HepG2 (cell line): Measurements from ENCODE around the gene CTNNBL1. TPM values are rescaled to one million over a fixed set of nuclear protein-coding genes. Genes with fewer than 3 reads are reported as not detected.

Source experiments
- ATAC-seq: fragments of 200-7000 bp; cut with Tn5 transposase; 3 replicates; pipeline ENCODE4 v1.9.1; 2020; ENCODE audit warnings: mild to moderate bottlenecking, moderate library complexity
- BruUV-seq: library from RNA; stranded (reverse); fragments of 400-500 nt; replicated peaks from 2 replicates; lab custom pipeline; 2021; lab: Mats Ljungman, UMichigan
- CTCF ChIA-PET: fragments of 300-600 bp; formaldehyde crosslinking; extraction: SDS; loops from one replicate; lab custom pipeline; 2021; ENCODE audit warnings: low total read pairs, inconsistent platforms, low intra/inter-chr PET ratio; lab: Yijun Ruan, JAX
- POLR2A ChIA-PET: fragments of 350-600 bp; sonication (Branson Sonifier 250); formaldehyde crosslinking; loops from one replicate; lab custom pipeline; 2020; ENCODE audit warnings: antibody characterized with exemption, inconsistent platforms; lab: Yijun Ruan, JAX
- DNase-seq: peaks from one replicate; pipeline ENCODE4 v3.0.0-alpha.2; 2015; ENCODE audit warnings: low spot score
- FAIRE-seq: peaks from 3 replicates; lab custom pipeline; 2011; peaks lifted over from hg19 to GRCh38; lab: Jason Lieb, UNC
- H2AFZ ChIP-seq: one replicate; pipeline ENCODE4 v1.6.1; 2011; ENCODE audit warnings: low read length, inconsistent platforms
- H3K27ac ChIP-seq: fragments of 300-600 bp; 3 replicates; pipeline ENCODE4 v1.8.0; 2011; ENCODE audit warnings: mixed run types, mild to moderate bottlenecking, mixed read lengths, low read length, inconsistent platforms; ENCODE audit not compliant: insufficient read depth; ENCODE audit errors: extremely low read length
- H3K27me3 ChIP-seq, 2 experiments: fragments of 200-600 bp in 1 of 2; 2 replicates in 1 of 2; 3 replicates in 1 of 2; pipeline versions ENCODE4 v1.6.0 to v1.8.0; 2011; ENCODE audit warnings: low read length in 2 of 2, mild to moderate bottlenecking in 2 of 2, moderate library complexity in 2 of 2, inconsistent platforms in 1 of 2; ENCODE audit not compliant: insufficient read depth in 2 of 2, control insufficient read depth in 1 of 2
- H3K36me3 ChIP-seq, 2 experiments: fragments of 200-600 bp in 1 of 2; replicated peaks in 1 of 2; 2 replicates in 1 of 2; 3 replicates in 1 of 2; pipeline versions ENCODE4 v1.5.1 to v1.8.0; 2011; ENCODE audit warnings: low read length in 2 of 2, inconsistent platforms in 1 of 2; ENCODE audit not compliant: insufficient read depth in 2 of 2, control insufficient read depth in 1 of 2
- H3K4me1 ChIP-seq: 2 replicates; pipeline ENCODE4 v1.5.1; 2012; ENCODE audit warnings: low read length, inconsistent platforms; ENCODE audit not compliant: insufficient read depth
- H3K4me2 ChIP-seq: 2 replicates; pipeline ENCODE4 v1.6.0; 2011; ENCODE audit warnings: low read depth, low read length, inconsistent platforms
- H3K4me3 ChIP-seq, 3 experiments: fragments of 200-600 bp in 1 of 3; sonication (generic), shearing (Covaris generic) in 1 of 3; replicated peaks in 1 of 3; 2 replicates each; pipeline ENCODE4 v1.5.1; 2011 to 2016; ENCODE audit warnings: low read length in 3 of 3, inconsistent platforms in 2 of 3, low read depth in 2 of 3, mild to moderate bottlenecking in 2 of 3, control low read depth in 1 of 3, mixed read lengths in 1 of 3; ENCODE audit not compliant: insufficient read depth in 1 of 3
- H3K79me2 ChIP-seq: one replicate; pipeline ENCODE4 v1.6.1; 2011; ENCODE audit warnings: low read length, inconsistent platforms; ENCODE audit not compliant: insufficient read depth
- H3K9ac ChIP-seq: 2 replicates; pipeline ENCODE4 v1.6.0; 2011; ENCODE audit warnings: mild to moderate bottlenecking, low read depth, low read length, inconsistent platforms; ENCODE audit not compliant: insufficient read depth
- H3K9me3 ChIP-seq: 2 replicates; pipeline ENCODE4 v1.5.1; 2012; ENCODE audit warnings: mild to moderate bottlenecking, low read length
- H4K20me1 ChIP-seq: 2 replicates; pipeline ENCODE4 v1.6.0; 2011; ENCODE audit warnings: inconsistent platforms, mild to moderate bottlenecking, low read length, moderate library complexity; ENCODE audit not compliant: insufficient read depth
- DRAP1 ChIP-seq: IDR thresholded peaks from 2 replicates; pipeline ENCODE4 v1.6.1; 2016; ENCODE audit warnings: missing genetic modification reagents, missing compliant biosample characterization
- GATAD2A ChIP-seq: IDR thresholded peaks from 2 replicates; pipeline ENCODE4 v1.6.1; 2016
- NFATC3 ChIP-seq: sonication (generic); formaldehyde crosslinking; IDR thresholded peaks from 2 replicates; pipeline ENCODE4 v1.5.1; 2020; ENCODE audit warnings: mild to moderate bottlenecking, missing genetic modification reagents
- NFKB2 ChIP-seq: sonication (generic); formaldehyde crosslinking; IDR thresholded peaks from 2 replicates; pipeline ENCODE4 v1.4.0; 2020; ENCODE audit warnings: missing genetic modification reagents, borderline replicate concordance
- PRMT3 ChIP-seq: sonication (generic); formaldehyde crosslinking; IDR thresholded peaks from 2 replicates; pipeline ENCODE4 v1.8.1; 2022; ENCODE audit warnings: low read depth, mild to moderate bottlenecking, moderate library complexity, missing genetic modification reagents, borderline replicate concordance
- RAD51 ChIP-seq: fragments of 450-650 bp; IDR thresholded peaks from 2 replicates; pipeline ENCODE4 v1.6.1; 2016; ENCODE audit warnings: borderline replicate concordance
- RBM22 ChIP-seq: fragments of 200-400 bp; formaldehyde crosslinking; optimal IDR thresholded peaks from 2 replicates; pipeline ENCODE3; 2017; ENCODE audit warnings: mild to moderate bottlenecking, low read length, moderate library complexity
- TP53 ChIP-seq: sonication (generic); formaldehyde crosslinking; conservative IDR thresholded peaks from 2 replicates; pipeline ENCODE4 v1.4.0; 2020; ENCODE audit warnings: missing genetic modification reagents
- TRAFD1 ChIP-seq: sonication (generic); formaldehyde crosslinking; IDR thresholded peaks from 2 replicates; pipeline ENCODE4 v1.5.1; 2020; ENCODE audit warnings: missing genetic modification reagents, mild to moderate bottlenecking, borderline replicate concordance
- ZNF670 ChIP-seq: sonication (generic); formaldehyde crosslinking; IDR thresholded peaks from 2 replicates; pipeline ENCODE4 v1.8.0; 2022; ENCODE audit warnings: mild to moderate bottlenecking, missing genetic modification reagents, borderline replicate concordance
- WGBS: methylation state at CpG from one replicate; pipeline ENCODE4 v1.1.6; 2017; ENCODE audit warnings: low lambda C conversion rate; 5-methylcytosine and 5-hydroxymethylcytosine counted together
- in situ Hi-C: cut with HindIII; loops from 2 replicates; pipeline ENCODE4 v1.10.0; 2017; ENCODE audit warnings: low pct_unique_long_range_greater_than_20kb; ENCODE audit not compliant: extremely low pct_ligation_motif_present
- intact Hi-C: fragments of 100-400 bp; cut with micrococcal nuclease; formaldehyde crosslinking; loops from one replicate; pipeline ENCODE4 v1.10.0; 2022; ENCODE audit not compliant: unreplicated experiment
- polyA plus RNA-seq, 8 experiments: library from polyadenylated mRNA; depleted of rRNA in 3 of 8; stranded (reverse) in 7 of 8; unstranded in 1 of 8; fragments of >200 nt; fragmentation: Illumina TruSeq in 4 of 8; extraction: Trizol in 4 of 8; gene quantifications; 2 replicates each; pipeline versions ENCODE4 v1.2.1 to v1.2.3, GENCODE V29; 2011 to 2016; ENCODE audit warnings: low read depth in 4 of 8, missing spikeins in 1 of 8, mixed read lengths in 1 of 8; ENCODE audit not compliant: insufficient read depth in 1 of 8
- total RNA-seq, 5 experiments: library from RNA; depleted of rRNA; stranded (reverse); fragments of >200 nt; fragmentation: Illumina TruSeq; extraction: Trizol; gene quantifications; 2 replicates each; pipeline ENCODE4 v1.2.3, GENCODE V29; 2016; ENCODE audit warnings: low read depth in 1 of 5

CTNNBL1 gene
- total and polyA plus RNA-seq, 2 of the 13 experiments (the other 11 are each of a cell fraction or from before 2014, with no cell fraction given): 49.3 to 94.6 TPM

- intact Hi-C loops (no loop called here), in situ Hi-C loops (no loop called here)
- FAIRE-seq (no peak), DNase-seq (no peak), ATAC-seq (no peak)
- H3K4me1 ChIP-seq: no peaks in the 10 kb centered on the region
- CTCF ChIA-PET: no interaction called here
- H3K27me3 ChIP-seq: no peaks in the 10 kb centered on the region
- no peak overlapping the region for H3K4me2 ChIP-seq
- H3K79me2 ChIP-seq: no peaks in the 10 kb centered on the region
- H4K20me1 ChIP-seq: no peaks in the 10 kb centered on the region
- 93% methylated on average over 7 of the region's 7 CpGs for WGBS
- H2AFZ ChIP-seq: no peak overlapping the region
- peaks cover 9 to 54% of the 10 kb centered on the region in 2 experiments for H3K36me3 ChIP-seq
- H3K4me3 ChIP-seq: no peak overlapping the region
- TF ChIP-seq TRAFD1 (CRISPR knock-in tag): no peak
- TF ChIP-seq DRAP1 (CRISPR knock-in tag): no peak
- no peak for TF ChIP-seq ZNF670 (CRISPR knock-in tag)
- no peak for TF ChIP-seq TP53 (CRISPR knock-in tag)
- TF ChIP-seq PRMT3: no peak
- no peak for TF ChIP-seq RAD51
- TF ChIP-seq NFKB2 (CRISPR knock-in tag): no peak
- TF ChIP-seq RBM22: no peak
- no peak for TF ChIP-seq NFATC3
- TF ChIP-seq GATAD2A (CRISPR knock-in tag): no peak
- H3K27ac ChIP-seq: no peak overlapping the region
- no peaks in the 10 kb centered on the region for H3K9me3 ChIP-seq
- H3K9ac ChIP-seq: no peak overlapping the region
- no TSS peak for BruUV-seq
- POLR2A ChIA-PET: no interaction called here
Observed at GRCh38 chr20:37808233-37809070, 114.6 kb downstream of the CTNNBL1 start.
